CD4-positive, alpha-beta T cell treated with Interleukin-17A for 1 hour (primary cell): ENCODE data around the gene WWOX.

Source experiments
- DNase-seq: peaks from one replicate; pipeline ENCODE4 v3.0.0-alpha.2; 2020

WWOX gene

DNA sequence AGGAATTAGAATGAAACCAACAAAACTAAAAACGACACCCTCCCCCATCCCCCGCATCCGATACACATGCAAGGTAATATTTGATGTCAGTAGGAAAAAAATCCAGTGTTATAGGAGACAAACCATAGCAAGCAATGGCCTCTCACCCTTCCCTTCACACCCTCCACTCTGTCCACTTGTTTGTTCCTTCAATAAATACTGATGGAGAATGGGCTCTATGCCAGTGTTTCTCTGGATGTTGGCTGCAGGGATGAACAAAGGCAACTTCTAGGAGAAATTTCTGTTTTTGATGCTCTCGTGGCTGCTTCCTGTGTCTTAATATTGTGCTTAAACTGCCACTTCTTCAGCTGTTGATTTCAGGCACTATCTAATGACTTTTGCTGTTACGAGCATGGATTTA lies 98.8 kb downstream of the WWOX start:
- no peak for DNase-seq

DNA sequence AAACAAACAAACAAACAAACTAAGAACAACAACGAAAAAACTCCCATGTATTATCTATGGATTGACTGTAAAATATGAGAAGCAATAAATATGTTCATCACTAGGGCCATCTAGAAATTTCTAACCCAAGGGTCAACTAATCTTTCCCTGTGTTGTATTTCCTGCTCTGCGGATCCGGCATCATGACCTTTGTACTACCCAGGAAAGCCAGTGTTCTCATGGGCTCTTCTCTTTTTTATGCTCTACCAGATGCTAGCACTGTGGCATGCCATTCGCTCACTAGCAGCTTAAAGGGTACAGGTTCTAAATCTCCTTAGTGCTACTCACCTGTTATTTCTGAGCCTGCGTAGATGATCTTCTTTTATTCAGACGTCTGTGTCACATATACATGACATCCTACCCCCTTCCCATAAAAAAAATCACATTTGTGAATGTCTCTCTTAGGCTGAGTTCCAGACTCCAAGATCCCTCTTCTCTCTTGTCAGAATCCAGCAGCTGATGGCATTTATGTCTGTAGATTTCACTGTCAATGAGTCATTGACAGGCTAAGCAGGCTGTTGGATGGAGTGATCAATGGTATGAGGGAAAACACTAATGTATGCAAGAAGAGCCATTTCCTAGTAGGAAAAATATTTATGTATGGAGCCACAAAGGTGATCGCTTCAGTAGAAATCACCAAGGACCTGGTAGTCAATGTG lies 100.0 kb downstream of the WWOX start:
- no peak for DNase-seq

DNA sequence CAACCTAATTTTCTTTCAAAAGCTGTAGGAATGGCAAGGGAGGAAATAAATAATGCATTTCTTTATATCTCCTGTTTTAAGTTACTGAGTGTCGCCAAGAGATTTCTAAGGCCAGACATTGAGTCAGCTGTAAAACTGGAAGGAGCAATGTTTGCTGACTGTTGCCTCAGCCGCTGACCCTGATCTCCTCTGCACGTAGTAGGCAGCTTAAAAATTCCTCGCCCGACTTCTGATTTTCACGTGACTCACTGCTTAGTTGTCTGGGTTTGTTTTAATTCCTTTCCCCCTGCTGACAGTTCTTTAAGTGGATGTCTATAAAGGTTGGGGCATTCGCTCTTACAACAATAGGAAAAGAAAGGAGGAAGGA lies 100.6 kb downstream of the WWOX start:
- DNase-seq: no peak

DNA sequence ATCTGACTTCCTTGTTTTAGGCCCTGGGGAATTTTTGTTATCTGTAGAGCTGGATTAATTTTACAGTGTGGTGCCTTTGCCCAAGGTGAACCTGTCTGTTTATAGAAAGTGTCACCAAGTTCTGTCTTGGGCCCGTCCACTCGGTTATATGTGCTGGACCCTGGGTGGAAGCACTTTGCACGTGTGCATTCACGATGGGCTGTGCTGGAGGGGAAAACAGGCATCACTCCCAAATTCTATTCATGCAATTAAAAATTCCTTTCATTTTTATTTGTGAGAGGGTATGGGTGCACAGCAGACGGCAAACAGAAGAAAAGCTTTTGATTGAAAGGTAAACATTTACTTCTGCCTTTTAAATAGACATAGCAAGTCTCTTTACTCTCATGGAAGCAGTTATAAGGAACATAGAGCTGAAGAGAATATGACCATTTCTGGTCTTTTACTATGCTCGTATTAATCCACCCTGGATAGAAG lies 101.2 kb downstream of the WWOX start:
- DNase-seq: no peak

DNA sequence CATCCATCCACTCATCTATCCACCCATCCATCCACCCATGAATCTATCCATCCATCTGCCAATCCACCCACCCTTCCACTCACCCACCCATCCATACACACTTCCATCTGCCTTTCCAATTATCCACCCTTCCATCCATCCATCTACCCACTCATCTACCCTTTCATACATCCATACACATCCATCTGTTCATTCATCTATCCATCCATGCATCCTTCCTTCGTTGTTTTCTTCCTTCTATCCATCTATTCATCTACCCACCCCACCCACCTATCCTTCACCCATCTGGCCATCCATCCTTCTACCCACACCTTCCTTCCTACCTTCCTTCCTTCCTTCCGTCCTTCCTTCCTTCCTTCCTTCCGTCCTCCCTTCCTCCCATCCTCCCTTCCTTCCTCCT lies 106.1 kb downstream of the WWOX start:
- no peak for DNase-seq

DNA sequence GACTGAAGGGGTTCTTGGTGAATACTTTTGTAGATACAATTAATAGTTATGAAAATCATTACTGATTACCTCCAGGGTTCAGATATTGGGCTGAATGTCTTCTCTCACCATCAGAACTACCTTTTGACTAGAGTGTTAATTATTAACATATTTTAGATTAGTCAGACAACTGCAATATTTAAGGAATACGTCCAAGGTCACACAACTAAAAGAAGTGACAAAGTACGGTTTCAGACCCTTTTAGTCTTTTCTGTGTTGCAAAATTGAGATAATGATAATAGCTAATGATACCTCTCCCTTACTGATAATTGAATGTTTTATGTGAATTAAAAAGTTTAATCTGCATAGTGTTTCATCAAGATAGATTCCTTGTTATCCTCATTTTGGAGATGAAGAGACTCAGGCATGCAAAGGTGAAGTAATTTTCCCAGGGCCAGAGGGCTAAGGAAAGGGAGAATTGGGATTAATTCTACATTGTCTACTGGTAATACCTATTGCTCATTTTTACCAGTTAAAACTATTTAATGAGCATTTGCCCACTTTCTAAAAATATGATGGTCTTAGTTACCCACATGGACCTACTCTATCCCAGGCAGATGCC lies 107.3 kb downstream of the WWOX start:
- no peak for DNase-seq

DNA sequence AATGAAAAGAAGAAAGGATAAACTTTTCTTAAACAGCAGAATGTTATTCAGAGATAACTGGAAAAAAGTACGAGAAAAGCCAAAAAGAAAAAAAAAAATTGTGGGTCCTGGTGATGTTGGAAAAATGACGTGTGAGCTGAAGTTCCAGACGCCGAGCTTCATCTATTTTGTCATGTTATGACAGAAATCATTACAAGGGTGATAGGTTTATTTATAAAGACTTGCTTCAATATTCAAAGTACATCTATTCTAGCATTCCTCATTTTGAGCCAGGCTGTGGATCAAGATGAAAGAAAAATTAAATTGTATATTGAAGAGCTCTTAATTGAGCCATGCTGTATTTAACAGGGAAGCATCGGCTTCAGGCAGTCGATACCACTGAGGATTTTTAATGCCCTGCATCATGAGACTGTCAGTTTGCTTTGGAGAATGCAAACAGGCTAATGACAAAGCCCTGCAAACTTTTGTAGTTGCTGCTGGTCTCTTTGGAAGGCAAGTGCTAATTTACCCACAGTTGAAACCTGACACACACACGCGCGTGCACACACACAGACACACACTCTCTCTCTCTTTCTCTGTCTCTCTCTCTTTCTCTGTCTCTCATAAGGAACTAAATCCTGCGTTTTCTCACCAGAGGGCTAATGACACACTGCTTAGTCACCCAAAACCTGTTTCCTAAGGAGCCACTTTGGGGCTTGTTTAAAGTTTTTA lies 110.7 kb downstream of the WWOX start:
- no peak for DNase-seq

DNA sequence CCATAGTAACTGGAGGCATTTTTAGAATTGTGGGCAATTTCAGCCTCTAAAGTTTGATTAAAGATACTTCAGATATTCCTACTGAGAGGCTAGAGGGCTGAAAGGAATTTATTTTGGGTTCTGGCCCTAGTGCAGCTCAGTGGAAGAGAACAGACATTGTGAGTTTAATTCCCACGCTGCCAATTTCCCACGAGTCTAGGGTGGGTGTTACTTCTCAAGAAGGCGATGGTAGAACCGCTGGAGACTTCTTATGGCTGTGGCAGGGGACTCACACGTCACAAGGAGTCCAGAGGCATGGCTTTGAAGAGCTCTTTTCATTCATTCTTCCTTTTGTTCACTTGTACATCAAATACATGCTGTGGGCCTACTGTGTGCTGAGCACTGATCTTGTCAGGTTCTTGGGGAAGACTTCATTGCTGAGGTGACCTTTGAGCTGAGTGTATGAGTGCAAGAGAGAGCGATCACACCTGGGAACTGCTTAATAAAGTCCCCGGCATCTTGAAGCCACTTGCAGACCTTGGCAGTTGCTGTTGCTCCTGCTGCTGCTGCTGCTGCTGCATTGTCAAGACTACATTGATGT lies 111.7 kb downstream of the WWOX start:
- DNase-seq: no peak

DNA sequence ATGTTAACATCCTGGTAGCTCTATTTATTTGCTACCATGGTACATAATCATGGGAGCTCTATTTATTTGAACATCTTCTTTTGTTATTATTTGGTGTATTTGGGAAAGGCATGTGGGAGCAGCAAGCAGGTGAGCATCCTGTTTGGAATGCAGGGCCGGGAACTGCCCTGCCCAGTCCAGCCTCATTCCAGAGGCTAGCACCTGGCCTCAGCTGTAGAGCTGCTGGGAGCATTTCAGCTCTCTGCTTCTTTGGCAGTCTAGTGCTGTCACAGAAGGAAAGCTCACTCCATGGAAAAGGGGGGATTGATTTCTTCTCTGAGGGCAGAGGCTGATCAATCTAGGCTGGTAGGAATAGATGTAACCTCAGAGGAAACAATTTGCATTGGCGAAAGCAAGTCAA lies 112.5 kb downstream of the WWOX start:
- DNase-seq: no peak

DNA sequence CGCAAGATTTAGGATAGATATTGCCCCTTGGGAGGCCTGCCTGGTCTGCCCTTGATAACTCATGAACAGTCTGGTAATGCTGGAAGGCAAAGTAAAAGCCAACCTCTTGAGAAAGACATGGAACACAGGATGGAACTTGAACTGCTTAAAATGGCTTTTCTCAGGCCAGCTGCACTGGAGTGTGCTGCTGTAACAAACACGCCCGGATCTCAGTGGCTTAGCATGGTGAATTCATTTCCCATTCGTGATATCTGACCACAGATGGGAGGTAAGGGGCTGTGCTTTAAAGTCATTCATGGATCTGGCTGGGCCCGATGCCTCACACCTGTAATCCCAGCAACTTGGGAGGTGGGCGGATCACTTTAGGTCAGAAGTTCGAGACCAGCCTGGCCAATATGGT lies 113.2 kb downstream of the WWOX start:
- no peak for DNase-seq

DNA sequence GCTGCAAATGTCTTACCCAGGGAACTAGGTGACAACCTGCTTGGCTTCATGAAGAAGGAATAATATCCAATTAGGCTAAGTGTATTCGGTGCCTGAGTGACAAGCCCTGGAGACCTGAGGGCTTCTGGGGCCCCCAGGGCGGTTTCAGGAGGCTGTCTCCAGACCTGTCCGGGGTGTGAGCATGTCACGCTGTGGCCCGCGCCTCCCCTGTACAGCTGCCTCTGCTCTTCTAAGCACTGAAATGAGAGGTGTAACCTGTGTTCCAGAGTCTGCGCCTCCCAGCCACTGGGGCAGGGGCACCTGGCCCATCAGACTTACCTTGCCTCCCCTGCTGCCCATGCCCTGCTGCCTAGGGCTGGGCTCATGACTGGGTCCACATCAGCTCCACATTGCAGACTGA lies 114.3 kb downstream of the WWOX start:
- no peak for DNase-seq

DNA sequence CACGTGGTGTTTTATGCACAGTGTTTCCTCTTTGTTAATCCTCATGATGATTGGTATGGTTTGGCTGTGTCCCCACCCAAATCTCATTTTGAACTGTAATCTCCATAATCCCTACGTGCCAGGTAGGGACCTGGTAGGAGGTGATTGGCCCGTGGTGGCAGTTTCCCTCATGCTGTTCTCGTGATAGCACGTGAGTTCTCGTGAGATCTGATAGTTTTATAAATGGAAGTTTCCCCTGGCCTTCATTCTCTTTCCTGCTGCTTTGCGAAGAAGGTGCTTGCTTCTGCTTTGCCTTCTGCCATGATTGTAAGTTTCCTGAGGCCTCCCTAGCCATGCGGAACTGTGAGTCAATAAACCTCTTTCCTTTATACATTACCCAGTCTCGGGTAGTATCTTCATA lies 115.8 kb downstream of the WWOX start:
- DNase-seq: no peak

DNA sequence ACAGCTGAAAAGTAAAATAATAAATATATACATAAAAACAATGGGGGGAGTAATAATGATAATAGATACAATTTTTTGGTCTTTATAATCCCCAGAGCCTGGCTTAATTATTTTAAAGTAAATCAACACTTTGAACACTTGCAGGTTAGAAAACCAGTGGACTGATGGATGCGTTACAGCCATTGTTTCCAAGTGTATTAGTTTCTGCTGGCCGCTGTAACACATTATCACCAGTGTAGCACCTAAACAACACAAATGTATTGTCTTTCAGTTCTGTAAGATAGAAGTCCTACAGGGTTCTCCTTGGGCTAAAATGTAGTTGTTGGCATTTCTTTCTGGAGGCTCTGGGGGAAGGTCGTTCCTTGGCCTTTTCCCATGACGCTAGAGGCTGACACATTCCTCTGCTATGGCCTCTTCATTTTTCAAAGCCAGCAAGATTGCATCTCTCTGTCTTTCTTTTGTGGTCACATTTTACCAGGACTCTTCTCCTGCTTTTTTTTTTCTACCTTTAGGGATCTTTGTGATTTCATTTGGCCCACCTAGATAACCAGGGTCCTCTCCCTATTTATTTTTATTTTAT lies 116.8 kb downstream of the WWOX start:
- DNase-seq: no peak

DNA sequence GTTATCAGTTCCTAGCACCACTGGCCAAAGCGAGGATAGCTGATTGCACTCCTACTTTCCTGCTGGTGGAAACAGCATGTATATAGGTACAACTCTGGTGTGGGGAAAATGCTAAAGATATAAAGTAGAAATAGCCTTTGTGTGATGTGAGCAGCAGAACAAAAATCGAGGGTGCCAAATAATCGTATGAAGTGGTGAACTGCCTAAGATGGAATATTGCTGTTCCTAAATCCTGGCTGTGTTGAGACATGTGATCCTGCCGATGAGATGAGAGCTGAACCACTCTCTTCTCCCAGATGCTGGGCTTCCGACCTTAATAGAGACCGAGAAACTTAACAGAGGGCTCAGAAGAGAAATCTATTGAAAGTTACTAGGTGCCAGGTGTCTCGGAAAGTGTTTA lies 117.8 kb downstream of the WWOX start:
- no peak for DNase-seq

DNA sequence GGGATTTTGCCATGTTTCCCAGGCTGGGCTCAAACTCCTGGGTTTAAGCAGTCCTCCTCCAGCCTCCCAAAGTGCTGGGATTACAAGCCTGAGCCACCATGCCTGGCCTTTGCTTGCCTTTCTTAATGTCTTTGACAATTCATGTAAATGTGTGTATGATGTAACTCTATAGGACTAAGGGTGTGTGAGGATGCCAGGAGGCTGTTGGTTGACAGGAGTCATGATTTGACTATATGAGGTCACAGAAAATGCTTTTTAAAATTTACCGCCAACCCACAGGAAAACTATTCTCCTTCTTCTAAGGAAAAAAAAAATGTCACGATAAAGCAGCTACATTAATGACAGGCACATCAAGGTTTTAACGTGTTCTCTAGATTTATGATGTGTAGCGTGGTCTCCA lies 118.8 kb downstream of the WWOX start:
- DNase-seq: no peak

DNA sequence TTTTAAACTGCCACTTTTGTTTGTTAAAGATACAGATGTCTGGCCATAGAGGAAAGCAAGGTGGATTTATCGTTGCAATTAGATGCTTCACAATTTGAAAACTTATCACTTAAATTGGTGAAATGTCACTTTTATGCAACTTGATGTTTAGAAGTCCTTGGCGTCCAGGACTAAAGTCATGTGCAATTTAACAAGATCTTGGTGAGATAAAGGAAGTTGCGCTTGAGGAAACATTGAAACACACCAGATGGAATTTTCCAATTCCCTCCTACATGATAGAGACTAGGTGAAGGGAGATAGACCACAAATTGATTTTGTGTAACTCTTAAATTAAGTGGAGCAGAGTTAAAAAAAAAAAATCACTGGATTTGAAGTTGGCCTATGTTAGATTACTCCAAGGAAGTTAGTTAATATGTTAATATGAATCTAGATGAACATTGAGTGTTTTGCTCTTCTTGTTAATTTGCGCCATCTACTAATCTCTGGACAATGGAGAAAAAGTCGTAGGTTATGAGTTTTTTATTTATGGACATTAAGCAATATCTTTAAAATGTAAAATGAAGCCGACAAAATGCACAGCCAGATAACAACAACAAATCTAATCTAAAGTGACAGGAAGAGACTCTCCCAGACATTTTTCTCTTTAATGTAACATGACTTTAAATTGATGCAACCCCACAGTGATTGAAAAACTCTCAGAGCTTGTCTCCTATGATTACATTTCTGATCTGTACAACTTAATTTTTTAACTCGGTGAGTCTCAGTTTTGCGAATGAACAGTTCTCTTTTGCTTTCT lies 119.6 kb downstream of the WWOX start:
- no peak for DNase-seq

DNA sequence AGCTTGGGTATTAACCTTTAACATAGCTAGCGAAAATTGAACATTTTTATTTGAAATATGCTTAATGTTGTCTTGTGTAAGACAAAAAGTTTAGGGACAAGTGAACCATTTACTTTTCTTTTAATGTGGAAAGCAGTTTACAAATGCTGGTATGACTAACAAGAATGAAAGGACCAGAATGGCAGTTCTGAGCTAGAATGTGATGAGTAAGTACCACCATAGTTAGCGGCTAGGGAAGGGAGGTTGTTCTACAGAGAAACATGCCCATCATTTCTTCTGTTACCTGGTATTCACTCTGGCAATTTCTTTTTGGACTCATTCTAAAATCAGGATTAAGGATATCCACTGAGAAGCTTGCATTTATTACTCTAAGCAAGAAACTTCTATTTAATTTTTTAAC lies 121.1 kb downstream of the WWOX start:
- no peak for DNase-seq

DNA sequence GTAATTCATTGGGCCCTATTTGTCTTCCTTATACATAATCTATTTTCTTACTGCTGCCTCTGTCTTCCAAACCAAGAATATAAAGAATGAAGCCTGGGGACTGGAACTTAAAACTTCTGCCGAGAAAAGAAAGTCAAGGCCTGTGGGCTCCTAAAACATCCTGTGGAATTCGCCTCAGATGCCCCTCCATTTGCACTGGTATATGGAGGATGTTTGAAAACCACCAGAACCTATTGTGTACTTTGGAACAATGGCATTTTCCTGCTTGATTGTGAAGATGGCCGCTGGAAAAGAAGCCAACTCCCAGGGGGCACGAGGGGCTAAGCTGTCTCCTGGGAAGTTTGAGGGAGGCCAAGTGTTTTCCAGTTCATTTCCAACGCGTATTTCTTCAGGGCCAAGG lies 122.4 kb downstream of the WWOX start:
- DNase-seq: no peak

DNA sequence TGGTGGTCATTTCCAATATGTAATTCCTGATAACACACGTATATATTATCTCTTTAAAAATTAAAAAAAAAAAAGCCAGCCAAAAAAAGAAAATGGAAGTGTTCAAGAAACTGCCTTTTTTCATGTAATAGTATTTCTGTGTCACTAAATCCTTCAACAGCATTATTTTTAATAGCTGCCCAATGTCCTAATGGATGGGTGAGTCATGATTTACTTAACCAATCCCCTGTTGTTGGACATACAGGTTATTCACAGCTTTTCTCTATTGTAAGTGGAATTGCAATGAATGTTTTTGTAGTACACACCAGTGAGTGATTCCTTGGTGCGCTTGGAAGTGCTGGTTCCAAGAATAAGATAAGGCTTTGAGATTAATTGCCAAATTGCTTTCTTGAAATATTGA lies 124.9 kb downstream of the WWOX start:
- no peak for DNase-seq

DNA sequence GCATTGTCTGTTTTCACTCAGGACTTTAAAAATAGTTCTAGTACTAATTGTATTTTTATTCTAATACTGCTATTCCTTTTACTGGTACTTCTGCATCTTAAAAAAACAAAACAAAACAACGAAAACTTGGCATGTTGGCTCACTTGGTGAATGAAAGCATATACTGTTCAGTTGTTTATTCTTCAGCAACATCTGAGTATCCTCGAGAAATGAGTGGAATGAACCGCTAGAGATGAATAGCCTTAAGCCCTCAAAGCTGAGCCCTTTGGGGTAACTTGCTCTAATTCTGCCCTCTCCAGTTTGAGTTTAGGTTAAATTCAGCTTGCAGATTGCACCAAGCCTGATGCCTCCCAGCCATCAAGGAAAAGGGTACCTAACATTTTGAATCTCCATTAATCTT lies 126.5 kb downstream of the WWOX start:
- DNase-seq: no peak

DNA sequence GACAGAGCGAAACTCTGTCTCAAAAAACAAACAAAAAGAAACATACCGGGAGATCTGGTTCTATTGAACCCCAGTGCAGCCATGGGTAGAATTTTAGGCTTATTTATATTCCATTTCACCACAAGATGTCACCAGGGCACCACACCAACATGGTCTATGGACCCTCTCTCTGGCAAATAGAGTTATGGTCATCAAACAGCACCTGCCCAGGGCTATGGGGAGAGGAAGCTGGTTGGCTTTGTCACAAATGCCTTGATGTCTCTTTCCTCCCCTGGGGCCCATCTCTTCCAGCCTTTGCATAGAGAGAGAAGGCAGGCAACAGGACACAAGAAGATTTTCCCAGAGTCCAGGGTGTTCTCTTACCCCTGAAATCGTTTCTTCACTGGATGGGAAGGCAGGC lies 128.4 kb downstream of the WWOX start:
- no peak for DNase-seq

DNA sequence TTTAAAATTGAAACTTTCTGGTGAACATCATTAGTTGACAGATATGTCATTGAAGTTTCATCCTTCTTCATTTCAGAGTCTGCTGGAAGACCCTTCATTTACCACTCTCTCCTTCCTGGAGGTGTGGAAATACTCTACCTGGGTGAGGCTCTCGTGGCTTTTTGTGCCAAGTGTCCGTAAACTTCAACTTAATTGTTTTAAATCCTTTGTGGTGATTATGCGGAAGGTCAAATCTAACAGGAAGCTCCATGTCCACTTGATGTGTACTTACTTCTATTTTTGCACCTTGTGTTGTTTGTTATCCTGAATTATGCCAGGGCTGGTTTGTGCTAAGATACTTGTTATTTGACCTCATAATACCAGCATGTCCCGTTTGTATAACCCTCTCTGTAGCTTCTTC lies 129.2 kb downstream of the WWOX start:
- no peak for DNase-seq

DNA sequence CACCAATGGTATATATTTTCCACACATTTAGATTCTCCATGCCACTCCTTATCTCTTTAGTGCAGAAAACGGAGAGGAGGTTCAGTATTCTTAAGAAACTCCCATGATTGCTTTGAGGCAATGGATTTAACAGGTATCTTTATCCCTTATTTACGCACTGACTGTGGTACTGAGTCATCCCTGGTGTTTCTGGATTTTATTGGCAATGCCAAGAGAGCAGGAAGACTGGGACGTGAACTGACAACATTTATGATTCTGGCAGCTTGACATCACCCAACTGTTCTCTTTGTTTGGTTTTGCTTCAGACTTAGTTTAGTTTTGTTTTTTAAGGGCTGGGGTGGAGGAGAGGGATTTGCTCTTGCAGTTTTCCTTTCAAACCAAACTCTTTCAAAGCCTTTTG lies 131.4 kb downstream of the WWOX start:
- DNase-seq: no peak
